HepG2 (cell line): ENCODE results near the gene KCNT1.

Source experiments
- ELF1 ChIP-seq: sonication (generic); formaldehyde crosslinking; IDR thresholded peaks from 2 replicates; pipeline ENCODE4 v1.4.0; 2020; ENCODE audit warnings: missing genetic modification reagents
- EP300 ChIP-seq, 3 experiments: sonication (generic) in 1 of 3; formaldehyde crosslinking in 1 of 3; IDR thresholded peaks; 2 replicates each; pipeline versions ENCODE4 v1.5.1 to v1.6.1; 2011 to 2020; ENCODE audit warnings: low read depth in 2 of 3, low read length in 2 of 3, borderline replicate concordance in 1 of 3, improper control_type of control experiment in 1 of 3, mild to moderate bottlenecking in 1 of 3, missing genetic modification reagents in 1 of 3, moderate library complexity in 1 of 3
- FOXA1 ChIP-seq, 2 experiments: fragments of 450-650 bp in 1 of 2; sonication (generic) in 1 of 2; formaldehyde crosslinking in 1 of 2; IDR thresholded peaks; 2 replicates each; pipeline versions ENCODE4 v1.4.0 to v1.6.1; 2016 to 2020; ENCODE audit warnings: missing genetic modification reagents in 1 of 2
- GABPB1 ChIP-seq: IDR thresholded peaks from 2 replicates; pipeline ENCODE4 v1.6.1; 2016; ENCODE audit warnings: mild to moderate bottlenecking, missing genetic modification reagents, moderate library complexity, missing compliant biosample characterization
- KDM1A ChIP-seq: IDR thresholded peaks from 2 replicates; pipeline ENCODE4 v1.6.1; 2016; ENCODE audit warnings: missing compliant biosample characterization
- PTBP1 ChIP-seq: fragments of 200-400 bp; formaldehyde crosslinking; IDR thresholded peaks from 2 replicates; pipeline ENCODE4 v1.6.1; 2018; ENCODE audit warnings: low read length, low read depth; ENCODE audit not compliant: poor library complexity, severe bottlenecking
- SMC3 ChIP-seq: IDR thresholded peaks from 2 replicates; pipeline ENCODE4 v1.6.1; 2011; ENCODE audit warnings: low read length, improper control_type of control experiment
- ZNF367 ChIP-seq: sonication (generic); formaldehyde crosslinking; IDR thresholded peaks from 2 replicates; pipeline ENCODE4 v1.4.0; 2020; ENCODE audit warnings: missing genetic modification reagents, borderline replicate concordance
- ZNF460 ChIP-seq: sonication (generic); formaldehyde crosslinking; IDR thresholded peaks from 2 replicates; pipeline ENCODE4 v1.5.1; 2020; ENCODE audit warnings: missing genetic modification reagents, mild to moderate bottlenecking, borderline replicate concordance
- TF ChIP-seq, protein P1 (sequence below), 2 experiments: sonication (generic) in 1 of 2; formaldehyde crosslinking in 1 of 2; IDR thresholded peaks; 2 replicates each; pipeline versions ENCODE4 v1.5.1 to v1.6.1; 2011 to 2020; ENCODE audit warnings: borderline replicate concordance in 1 of 2, low read depth in 1 of 2, low read length in 1 of 2, mild to moderate bottlenecking in 1 of 2, missing genetic modification reagents in 1 of 2, moderate library complexity in 1 of 2

DNA sequence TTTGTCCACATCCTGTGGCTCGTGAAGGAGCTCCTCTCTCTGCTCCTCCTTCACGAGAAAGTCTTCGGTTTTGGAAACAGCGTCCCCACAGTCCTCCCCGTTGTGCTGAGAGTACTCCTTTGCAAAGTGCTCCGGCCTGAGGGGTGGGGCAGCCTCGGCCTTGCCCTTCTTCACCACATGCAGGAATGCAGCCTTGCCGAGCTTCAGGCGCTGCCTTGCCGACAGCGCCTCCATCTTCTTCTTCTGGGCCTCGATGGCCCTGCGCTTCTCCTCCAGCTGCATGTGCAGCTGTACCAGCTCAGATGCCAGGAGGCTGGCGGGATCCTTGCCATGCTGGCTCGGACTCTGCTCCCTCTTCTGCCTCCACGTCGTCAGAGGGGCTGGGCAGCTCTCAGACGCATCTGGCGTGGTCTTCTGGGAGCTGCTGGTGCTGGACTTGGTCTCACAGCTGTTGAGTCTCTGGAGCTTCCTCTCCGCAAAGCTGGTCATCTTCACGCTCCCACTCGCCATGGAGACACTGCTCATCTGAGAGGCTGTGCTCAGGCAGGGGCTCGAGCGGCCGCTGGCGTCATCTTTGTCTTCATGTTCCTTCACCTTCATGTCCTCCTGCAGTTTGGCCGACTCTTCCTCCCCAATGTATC, 119.9 kb downstream of the KCNT1 start:
- no peak for TF ChIP-seq EP300 (IDR thresholded peaks at IDR 0.05; ENCODE audit: low read depth in 2 of 2, low read length in 2 of 2)
- TF ChIP-seq EP300 (CRISPR knock-in tag; IDR thresholded peaks at IDR 0.05; ENCODE audit: borderline replicate concordance), result no peak
- no peak for TF ChIP-seq GABPB1 (CRISPR knock-in tag)
- TF ChIP-seq SMC3, result no peak
- no peak for TF ChIP-seq KDM1A
- TF ChIP-seq FOXA1 (IDR thresholded peaks at IDR 0.05), result no peak
- TF ChIP-seq FOXA1 (CRISPR knock-in tag; IDR thresholded peaks at IDR 0.05), result no peak
- no peak for TF ChIP-seq ZNF367
- TF ChIP-seq PTBP1, result no peak
- no peak for TF ChIP-seq ZNF460 (CRISPR knock-in tag)
- TF ChIP-seq, protein P1, sequence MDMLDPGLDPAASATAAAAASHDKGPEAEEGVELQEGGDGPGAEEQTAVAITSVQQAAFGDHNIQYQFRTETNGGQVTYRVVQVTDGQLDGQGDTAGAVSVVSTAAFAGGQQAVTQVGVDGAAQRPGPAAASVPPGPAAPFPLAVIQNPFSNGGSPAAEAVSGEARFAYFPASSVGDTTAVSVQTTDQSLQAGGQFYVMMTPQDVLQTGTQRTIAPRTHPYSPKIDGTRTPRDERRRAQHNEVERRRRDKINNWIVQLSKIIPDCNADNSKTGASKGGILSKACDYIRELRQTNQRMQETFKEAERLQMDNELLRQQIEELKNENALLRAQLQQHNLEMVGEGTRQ (IDR thresholded peaks at IDR 0.05; ENCODE audit: low read depth, low read length), result no peak
- TF ChIP-seq, protein P1 (CRISPR knock-in tag; IDR thresholded peaks at IDR 0.05; ENCODE audit: borderline replicate concordance), result no peak
- no peak for TF ChIP-seq ELF1 (CRISPR knock-in tag)
